HEK293T (cell line): ENCODE data around the gene WNT7A.

Experiments used
- ARNT ChIP-seq: fragments of 450-650 bp; IDR thresholded peaks from 2 replicates; pipeline ENCODE4 v1.6.1; 2017; ENCODE audit warnings: mild to moderate bottlenecking
- CTBP1 ChIP-seq: fragments of 450-650 bp; IDR thresholded peaks from 2 replicates; pipeline ENCODE4 v1.6.1; 2016; ENCODE audit warnings: borderline replicate concordance
- ELF4 ChIP-seq: fragments of 450-650 bp; IDR thresholded peaks from 2 replicates; pipeline ENCODE4 v1.6.1; 2017; ENCODE audit warnings: antibody characterized with exemption
- FOXA1 ChIP-seq: fragments of 450-650 bp; IDR thresholded peaks from 2 replicates; pipeline ENCODE4 v1.6.1; 2016; ENCODE audit warnings: mild to moderate bottlenecking
- FOXM1 ChIP-seq: fragments of 450-650 bp; IDR thresholded peaks from 2 replicates; pipeline ENCODE4 v1.6.1; 2017; ENCODE audit warnings: mild to moderate bottlenecking, borderline replicate concordance
- LEF1 ChIP-seq: fragments of 450-650 bp; IDR thresholded peaks from 2 replicates; pipeline ENCODE4 v1.6.1; 2017; ENCODE audit warnings: mild to moderate bottlenecking, borderline replicate concordance
- NFRKB ChIP-seq: fragments of 450-650 bp; IDR thresholded peaks from 2 replicates; pipeline ENCODE4 v1.6.1; 2016; ENCODE audit warnings: mild to moderate bottlenecking, moderate library complexity
- SP1 ChIP-seq: fragments of 450-650 bp; IDR thresholded peaks from 2 replicates; pipeline ENCODE4 v1.6.1; 2017
- SUZ12 ChIP-seq: fragments of 450-650 bp; IDR thresholded peaks from 2 replicates; pipeline ENCODE4 v1.6.1; 2016; ENCODE audit warnings: mild to moderate bottlenecking
- ZNF384 ChIP-seq: fragments of 450-650 bp; IDR thresholded peaks from 2 replicates; pipeline ENCODE4 v1.6.1; 2016

DNA sequence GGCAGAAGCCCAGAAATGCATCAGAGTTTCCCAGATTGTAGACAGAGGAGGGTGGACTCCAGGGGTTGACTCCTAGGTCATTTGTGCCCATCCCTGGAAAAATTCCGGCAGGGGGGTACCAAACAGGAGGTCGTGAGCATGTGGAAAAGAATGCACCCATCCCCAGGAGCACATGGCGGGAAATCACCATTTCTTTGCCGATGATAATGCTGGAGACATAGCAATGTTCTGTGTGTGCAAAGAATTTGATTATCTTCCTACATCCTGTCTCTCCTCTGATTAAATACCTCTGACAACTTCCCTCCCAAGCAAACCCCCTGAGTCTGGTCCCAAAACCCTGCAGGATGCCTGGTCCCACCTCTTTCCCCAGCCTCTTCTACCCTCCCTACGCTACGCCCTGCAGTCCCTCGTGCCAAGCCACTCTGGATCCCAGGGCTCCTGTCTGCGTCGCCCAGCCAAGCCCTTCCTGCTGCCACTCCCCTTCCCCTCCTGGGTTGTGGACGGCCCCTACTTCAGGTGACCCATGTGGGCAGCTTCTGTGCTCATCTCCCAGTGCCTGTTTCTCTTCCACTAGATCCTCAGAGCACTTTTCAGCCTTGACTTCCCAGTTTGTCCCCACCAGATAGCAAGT lies 15.8 kb downstream of the WNT7A start:
- TF ChIP-seq SP1 (no peak), FOXM1 (no peak), SUZ12 (no peak), CTBP1 (no peak), ZNF384 (no peak), FOXA1 (no peak), NFRKB (no peak), LEF1 (no peak), ARNT (no peak), ELF4 (no peak)
